HG03175 (cell line): Measurements from ENCODE around the gene NCLN.

Source experiments
- ATAC-seq: cut with Tn5 transposase; IDR thresholded peaks from one replicate; pipeline ENCODE4 v1.9.1; 2021; ENCODE audit warnings: mild to moderate bottlenecking, moderate library complexity; ENCODE audit not compliant: unreplicated experiment

Gene NCLN

GRCh38 chr19:3251229-3251628 lies 65.5 kb downstream of the NCLN start:
- ATAC-seq, result no peak

GRCh38 chr19:3252650-3253049 lies 66.9 kb downstream of the NCLN start:
- no peak for ATAC-seq

- ATAC-seq, result no peak
Observed at GRCh38 chr19:3253270-3253669, 67.5 kb downstream of the NCLN start.

- ATAC-seq, result no peak
Observed at GRCh38 chr19:3254520-3254919, 68.8 kb downstream of the NCLN start.

GRCh38 chr19:3257071-3257470 lies 71.3 kb downstream of the NCLN start:
- no peak for ATAC-seq
